Adrenal gland (tissue), 12 donors: ENCODE data around the gene SLC25A19. TPM values are rescaled to one million over a fixed set of nuclear protein-coding genes. Genes with fewer than 3 reads are reported as not detected.

Source experiments
- DNase-seq, 7 donors: peaks; one replicate each; pipeline ENCODE4 v3.0.0-alpha.2; 2019 to 2020
- H3K27ac ChIP-seq, 5 donors: fragments of 200-600 bp; sonication (generic) in 4 of 5; 1 replicate in 3 of 5; 2 replicates in 2 of 5; pipeline versions ENCODE4 v1.5.1 to v1.8.0; 2016 to 2020; ENCODE audit warnings: mild to moderate bottlenecking in 1 of 5
- H3K27me3 ChIP-seq: fragments of 200-600 bp; 2 replicates; pipeline ENCODE4 v1.8.0; 2021
- H3K36me3 ChIP-seq, 2 donors: fragments of 200-600 bp; replicated peaks in 1 of 2; 1 replicate in 1 of 2; 2 replicates in 1 of 2; pipeline versions ENCODE4 v1.5.1 to v1.8.0; 2018 to 2022
- H3K4me1 ChIP-seq, 2 donors: fragments of 200-600 bp; replicated peaks in 1 of 2; 1 replicate in 1 of 2; 2 replicates in 1 of 2; pipeline versions ENCODE4 v1.5.1 to v1.8.0; 2018 to 2021
- H3K4me3 ChIP-seq, 4 donors: fragments of 200-600 bp; sonication (generic) in 3 of 4; one replicate each; pipeline ENCODE4 v1.5.1; 2016 to 2018
- H3K9me3 ChIP-seq, 3 donors: fragments of 200-600 bp; sonication (generic) in 1 of 3; replicated peaks in 1 of 3; 1 replicate in 2 of 3; 2 replicates in 1 of 3; pipeline versions ENCODE4 v1.5.1 to v1.8.0; 2016 to 2021
- POLR2A ChIP-seq, 2 donors: fragments of 450-650 bp; IDR thresholded peaks; one replicate each; pipeline ENCODE4 v1.6.1; 2017; ENCODE audit warnings: antibody characterized with exemption in 2 of 2, mild to moderate bottlenecking in 2 of 2, moderate library complexity in 1 of 2
- WGBS, 4 donors: extraction: QIAGEN DNeasy Blood & Tissue Kit in 2 of 4; methylation state at CpG; one replicate each; pipeline versions ENCODE4 v1.1.5 to v1.1.7; 2013 to 2017; 5-methylcytosine and 5-hydroxymethylcytosine counted together
- intact Hi-C, 2 donors: fragments of 100-400 bp; cut with DNase I; formaldehyde crosslinking; loops; one replicate each; pipeline versions ENCODE4 v1.14.1 to v1.15.0; 2022 to 2023
- polyA plus RNA-seq, 3 donors: library from polyadenylated mRNA; stranded (reverse); fragments of 200-250 nt in 2 of 3; fragments of 350-450 nt in 1 of 3; fragmentation: Illumina TruSeq in 1 of 3; extraction: RNeasy Lipid Tissue Mini Kit (QIAGEN cat#74804) in 1 of 3; gene quantifications; one replicate each; pipeline ENCODE4 v1.2.3, GENCODE V29; 2013 to 2014
- total RNA-seq, 9 donors: library from RNA; depleted of rRNA in 4 of 9; stranded (reverse); fragments of >200 nt in 4 of 9; fragments of 120-200 nt in 1 of 9; fragmentation: NEBNext Ultra II Directional in 1 of 9; extraction: Animal tissue kit (Norgen Biotek cat#: 25700) in 1 of 9; gene quantifications; one replicate each; pipeline versions ENCODE4 v1.1.0 to v1.2.4, GENCODE V29; 2013 to 2023
- TF ChIP-seq, protein P1 (sequence below), 6 experiments: fragments of 450-650 bp in 4 of 6; fragments of 200-600 bp in 2 of 6; sonication (generic) in 1 of 6; IDR thresholded peaks; 1 replicate in 5 of 6; 2 replicates in 1 of 6; pipeline versions ENCODE4 v1.5.1 to v1.8.0; 2016 to 2021; ENCODE audit warnings: antibody characterized with exemption in 6 of 6, mild to moderate bottlenecking in 2 of 6, moderate library complexity in 1 of 6
- donor health status: healthy with polysubstance abuse.
- donor health status: Bipolar disorder and iron deficiency.
- donor health status: DM: yes; HTN: yes; CAD: no.
- donor health status: DM: no; HTN: no; CAD: no.
- donor health status: DM: no; HTN: no; CAD: no.
- donor health status: DM: yes; HTN: yes; CAD: no.

The SLC25A19 gene
- total and polyA plus RNA-seq, 12 donors, result 15.8 to 63.9 (median 25.3) TPM

DNA sequence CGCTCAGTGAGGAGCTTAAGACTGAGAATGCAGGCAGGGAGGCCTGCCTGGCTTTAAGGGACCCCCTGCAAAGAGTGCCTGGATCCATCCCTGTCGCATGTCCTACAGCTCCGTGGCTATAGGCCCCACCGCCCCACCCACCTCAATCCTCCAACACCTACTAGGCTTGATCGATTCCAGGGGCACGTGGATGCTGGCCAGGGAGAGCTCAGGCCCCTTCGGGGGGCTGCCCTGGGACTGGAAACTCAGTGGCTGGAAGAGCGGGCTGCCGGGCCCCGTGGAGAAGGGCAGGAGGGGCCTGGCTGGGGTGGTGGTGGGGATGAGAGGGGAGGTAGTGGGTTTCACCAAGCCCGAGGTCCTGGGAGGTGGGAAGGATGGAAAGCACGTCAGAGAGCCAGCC is 50.0 kb downstream of the SLC25A19 start:
- no peak overlapping the region for H3K4me3 ChIP-seq
- DNase-seq, result no peak
- no peaks in the 10 kb centered on the region for H3K27me3 ChIP-seq
- no peaks in the 10 kb centered on the region for H3K4me1 ChIP-seq
- peak overlapping the region in 1 of 5 donors; percentile 47 for H3K27ac ChIP-seq
- intact Hi-C loops, result no loop called here
- no peak for TF ChIP-seq POLR2A (IDR thresholded peaks at IDR 0.05)
- TF ChIP-seq, protein P1, sequence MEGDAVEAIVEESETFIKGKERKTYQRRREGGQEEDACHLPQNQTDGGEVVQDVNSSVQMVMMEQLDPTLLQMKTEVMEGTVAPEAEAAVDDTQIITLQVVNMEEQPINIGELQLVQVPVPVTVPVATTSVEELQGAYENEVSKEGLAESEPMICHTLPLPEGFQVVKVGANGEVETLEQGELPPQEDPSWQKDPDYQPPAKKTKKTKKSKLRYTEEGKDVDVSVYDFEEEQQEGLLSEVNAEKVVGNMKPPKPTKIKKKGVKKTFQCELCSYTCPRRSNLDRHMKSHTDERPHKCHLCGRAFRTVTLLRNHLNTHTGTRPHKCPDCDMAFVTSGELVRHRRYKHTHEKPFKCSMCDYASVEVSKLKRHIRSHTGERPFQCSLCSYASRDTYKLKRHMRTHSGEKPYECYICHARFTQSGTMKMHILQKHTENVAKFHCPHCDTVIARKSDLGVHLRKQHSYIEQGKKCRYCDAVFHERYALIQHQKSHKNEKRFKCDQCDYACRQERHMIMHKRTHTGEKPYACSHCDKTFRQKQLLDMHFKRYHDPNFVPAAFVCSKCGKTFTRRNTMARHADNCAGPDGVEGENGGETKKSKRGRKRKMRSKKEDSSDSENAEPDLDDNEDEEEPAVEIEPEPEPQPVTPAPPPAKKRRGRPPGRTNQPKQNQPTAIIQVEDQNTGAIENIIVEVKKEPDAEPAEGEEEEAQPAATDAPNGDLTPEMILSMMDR (IDR thresholded peaks at IDR 0.05), result no peak
- WGBS, 4 donors, result 82 to 87% (median 86%) methylated on average over 8 to 12 of the region's 12 CpGs
- peaks cover 0 to 96% of the 10 kb centered on the region in 2 donors for H3K36me3 ChIP-seq
- H3K9me3 ChIP-seq, result no peaks in the 10 kb centered on the region

DNA sequence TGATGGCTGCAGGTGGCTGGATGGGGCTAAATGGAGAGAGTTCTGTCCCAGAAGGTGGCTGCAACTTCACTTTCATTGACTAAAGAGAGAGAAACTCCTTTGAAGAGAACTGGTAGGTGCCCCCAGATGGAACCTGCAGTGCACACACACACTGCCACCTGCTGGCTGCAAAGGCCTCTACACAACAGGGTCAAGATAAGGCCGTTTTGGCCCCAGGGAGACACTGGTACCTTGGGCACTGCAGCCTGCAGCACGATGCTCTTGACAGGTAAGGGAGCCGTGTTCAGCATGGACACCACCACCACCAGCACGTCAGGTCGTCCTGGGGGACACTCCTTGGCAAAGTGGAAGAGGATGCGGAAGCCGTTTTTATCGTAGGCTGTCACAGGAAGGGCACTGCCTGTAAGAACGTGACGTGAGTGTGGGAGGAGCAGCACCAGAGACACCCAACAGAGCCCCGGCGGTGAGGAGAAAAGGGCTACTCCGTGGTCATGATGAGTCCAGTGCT is 50.5 kb downstream of the SLC25A19 start:
- H3K27me3 ChIP-seq, result no peaks in the 10 kb centered on the region
- no peaks in the 10 kb centered on the region for H3K4me1 ChIP-seq
- peak overlapping the region in 1 of 5 donors; percentile 47 for H3K27ac ChIP-seq
- no peak overlapping the region for H3K4me3 ChIP-seq
- 43 to 59% (median 48%) methylated on average over 8 to 13 of the region's 13 CpGs for WGBS, 4 donors
- TF ChIP-seq POLR2A (IDR thresholded peaks at IDR 0.05), result no peak
- TF ChIP-seq, protein P1 (IDR thresholded peaks at IDR 0.05), result peak; percentile 61 to 72 (median 68)
- peak; percentile 33 to 75 (median 64) for DNase-seq
- no peaks in the 10 kb centered on the region for H3K9me3 ChIP-seq
- peaks cover 0 to 93% of the 10 kb centered on the region in 2 donors for H3K36me3 ChIP-seq
- intact Hi-C loops, result no loop called here

DNA sequence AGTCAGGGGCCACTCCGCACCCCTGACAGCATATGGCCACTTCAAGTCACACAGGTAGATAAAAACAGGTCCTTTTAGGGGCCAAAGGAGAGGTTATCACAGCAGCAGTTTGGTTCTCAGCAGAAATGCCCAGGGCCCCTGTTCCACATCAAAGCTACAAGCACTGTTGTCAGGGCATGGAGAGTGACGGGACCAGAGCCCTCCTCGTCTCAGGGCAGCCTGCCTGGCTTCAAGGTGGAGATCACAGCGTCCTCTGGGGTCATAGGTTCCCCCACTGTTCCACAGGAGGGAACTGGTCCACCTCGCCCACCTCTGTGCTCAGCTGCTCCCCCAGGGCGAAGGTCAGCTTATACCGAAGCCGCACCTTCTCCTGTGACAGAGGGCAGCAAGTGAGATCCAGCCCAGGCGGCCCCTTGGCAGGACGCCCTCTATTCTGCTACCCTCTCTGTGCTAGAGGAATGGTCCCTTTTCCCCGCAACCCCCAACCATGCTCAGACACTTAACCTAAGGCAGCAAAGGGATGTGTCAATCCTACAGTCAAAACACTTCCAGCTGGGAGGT is 51.1 kb downstream of the SLC25A19 start:
- no peak overlapping the region for H3K4me3 ChIP-seq
- WGBS, 4 donors, result 59 to 87% (median 86%) methylated on average over 5 to 11 of the region's 11 CpGs
- TF ChIP-seq, protein P1 (IDR thresholded peaks at IDR 0.05), result no peak
- TF ChIP-seq POLR2A (IDR thresholded peaks at IDR 0.05), result no peak
- peaks cover 0 to 87% of the 10 kb centered on the region in 2 donors for H3K36me3 ChIP-seq
- no peaks in the 10 kb centered on the region for H3K4me1 ChIP-seq
- intact Hi-C loops, result no loop called here
- no peaks in the 10 kb centered on the region for H3K27me3 ChIP-seq
- H3K27ac ChIP-seq, result peak overlapping the region in 1 of 5 donors; percentile 47
- H3K9me3 ChIP-seq, result no peaks in the 10 kb centered on the region
- DNase-seq, result no peak

DNA sequence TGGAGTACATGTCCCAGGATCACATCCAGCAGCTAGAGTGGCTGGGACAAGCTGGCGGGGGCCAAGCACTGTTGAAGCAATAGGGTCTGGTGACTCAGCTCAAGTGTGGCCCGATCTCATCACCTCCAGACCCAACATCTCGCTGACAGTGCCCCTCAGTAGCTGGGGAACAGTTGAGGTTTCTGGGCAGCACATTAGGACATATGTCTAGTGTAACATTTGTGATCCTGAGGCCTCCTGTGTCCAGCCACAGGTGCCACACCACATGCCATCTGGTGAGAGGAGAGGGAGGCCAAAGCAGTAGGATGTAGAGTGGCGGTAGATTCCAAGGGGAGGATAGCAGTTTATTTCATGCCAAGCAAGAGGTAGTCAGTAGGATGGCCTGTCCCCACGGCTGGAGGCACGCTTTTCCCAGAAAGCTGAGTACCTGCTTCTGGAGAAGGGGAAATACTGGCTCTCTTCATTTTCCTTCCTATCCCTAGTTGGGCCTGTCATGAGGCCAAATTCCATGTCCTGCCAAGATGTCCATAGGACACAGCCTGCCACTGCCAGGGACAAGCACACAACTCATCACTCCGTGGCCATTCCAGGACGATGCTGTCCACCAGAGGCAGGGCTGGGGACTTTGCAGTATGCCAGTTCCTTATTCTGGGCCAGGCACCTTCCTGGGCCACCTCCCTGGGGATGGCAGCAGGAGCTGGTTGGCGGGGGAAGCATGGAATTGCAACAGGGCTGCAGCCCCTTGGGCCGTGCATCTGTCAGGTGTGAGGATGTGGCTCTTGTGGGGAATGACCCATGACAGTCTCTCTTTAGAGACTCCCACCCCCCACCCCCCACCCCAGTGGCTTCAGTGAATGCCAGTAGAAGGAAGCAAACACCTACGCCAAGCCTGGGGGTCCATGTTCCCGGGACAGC is 51.9 kb downstream of the SLC25A19 start:
- DNase-seq, result no peak
- TF ChIP-seq, protein P1 (IDR thresholded peaks at IDR 0.05), result no peak
- no peak for TF ChIP-seq POLR2A (IDR thresholded peaks at IDR 0.05)
- Histone ChIP-seq H3K27me3 (no peaks in the 10 kb centered on the region), H3K36me3 (peaks cover 0 to 86% of the 10 kb centered on the region in 2 donors), H3K27ac (no peak overlapping the region), H3K4me1 (no peaks in the 10 kb centered on the region), H3K4me3 (no peak overlapping the region), H3K9me3 (no peaks in the 10 kb centered on the region)
- intact Hi-C loops, result no loop called here
- 53 to 87% (median 76%) methylated on average over 6 to 12 of the region's 12 CpGs for WGBS, 4 donors
